K562 (cell line): ENCODE measurements around the gene WSCD2. TPM values are rescaled to one million over a fixed set of nuclear protein-coding genes. Genes with fewer than 3 reads are reported as not detected.

Experiments used
- EGR1 ChIP-seq: fragments of 450-650 bp; conservative IDR thresholded peaks from 2 replicates; pipeline ENCODE4 v1.6.1; 2017; ENCODE audit warnings: mild to moderate bottlenecking
- FOSL1 ChIP-seq: fragments of 200-800 bp; sonication (Bioruptor generic); conservative IDR thresholded peaks from 2 replicates; pipeline ENCODE4 v1.6.1; 2016; ENCODE audit warnings: missing genetic modification characterization, missing compliant biosample characterization
- FOXK2 ChIP-seq, 2 experiments: fragments of 450-650 bp; IDR thresholded peaks in 1 of 2; conservative IDR thresholded peaks in 1 of 2; 2 replicates each; pipeline ENCODE4 v1.6.1; 2016; ENCODE audit warnings: low read depth in 2 of 2, mild to moderate bottlenecking in 1 of 2
- L3MBTL2 ChIP-seq: fragments of 450-650 bp; IDR thresholded peaks from 2 replicates; pipeline ENCODE4 v1.6.1; 2016; ENCODE audit warnings: mild to moderate bottlenecking, moderate library complexity
- NCOA1 ChIP-seq: fragments of 450-650 bp; IDR thresholded peaks from 2 replicates; pipeline ENCODE4 v1.6.1; 2016; ENCODE audit warnings: low read depth
- RBM25 ChIP-seq: fragments of 200-400 bp; formaldehyde crosslinking; IDR thresholded peaks from 2 replicates; pipeline ENCODE4 v1.6.1; 2018; ENCODE audit warnings: low read length, low read depth, moderate library complexity; ENCODE audit not compliant: severe bottlenecking
- STAT5A ChIP-seq: IDR thresholded peaks from 2 replicates; pipeline ENCODE4 v1.6.1; 2012; ENCODE audit warnings: low read length, inconsistent platforms, borderline replicate concordance
- STAT5B ChIP-seq: fragments of 250-450 bp; sonication (Bioruptor Pico); IDR thresholded peaks from 2 replicates; pipeline ENCODE4 v1.8.0; 2021; ENCODE audit warnings: mild to moderate bottlenecking, inconsistent platforms
- THRAP3 ChIP-seq: fragments of 450-650 bp; IDR thresholded peaks from 2 replicates; pipeline ENCODE4 v1.6.1; 2016; ENCODE audit warnings: mild to moderate bottlenecking, inconsistent platforms, borderline replicate concordance
- ZNF12 ChIP-seq: sonication (generic); formaldehyde crosslinking; IDR thresholded peaks from 2 replicates; pipeline ENCODE4 v1.4.0; 2020; ENCODE audit warnings: mild to moderate bottlenecking, missing genetic modification reagents
- ZNF644 ChIP-seq: fragments of 200-800 bp; sonication (Bioruptor generic); IDR thresholded peaks from 2 replicates; pipeline ENCODE4 v1.6.1; 2016; ENCODE audit warnings: low read depth, missing genetic modification characterization, missing compliant biosample characterization
- polyA plus RNA-seq, 8 experiments: library from polyadenylated mRNA; depleted of rRNA in 4 of 8; stranded (reverse) in 5 of 8; unstranded in 3 of 8; fragments of >200 nt; fragmentation: Nextera tagmentation in 2 of 8; fragmentation: Illumina TruSeq in 1 of 8; extraction: Ambion mirVana in 2 of 8; extraction: Trizol in 1 of 8; gene quantifications; 2 replicates each; pipeline versions ENCODE4 v1.2.1 to v1.2.3, GENCODE V29; 2011 to 2014; ENCODE audit warnings: inconsistent platforms in 1 of 8, missing spikeins in 1 of 8
- total RNA-seq, 7 experiments: library from RNA; depleted of rRNA in 6 of 7; stranded (reverse); fragments of >200 nt in 6 of 7; fragmentation: Illumina TruSeq in 2 of 7; extraction: Trizol in 2 of 7; gene quantifications; 2 replicates each; pipeline versions ENCODE4 v1.2.1 to v1.2.3, GENCODE V29; 2011 to 2021; ENCODE audit warnings: low replicate concordance in 1 of 7
- TF ChIP-seq, protein P1 (sequence below), 3 experiments: IDR thresholded peaks in 2 of 3; conservative IDR thresholded peaks in 1 of 3; 2 replicates each; pipeline ENCODE4 v1.5.1; 2011 to 2012; ENCODE audit warnings: low read length in 3 of 3, mild to moderate bottlenecking in 3 of 3, control low read depth in 2 of 3, improper control_type of control experiment in 1 of 3, inconsistent platforms in 1 of 3, low read depth in 1 of 3, mixed read lengths in 1 of 3, moderate library complexity in 1 of 3; ENCODE audit not compliant: insufficient read depth in 2 of 3
- TF ChIP-seq, protein P2 (sequence below): IDR thresholded peaks from 2 replicates; pipeline ENCODE4 v1.6.1; 2012; ENCODE audit warnings: low read depth, low read length, improper control_type of control experiment, borderline replicate concordance
- TF ChIP-seq, protein P3 (sequence below), 2 experiments: fragments of 450-650 bp; IDR thresholded peaks; 2 replicates each; pipeline ENCODE4 v1.6.1; 2016; ENCODE audit warnings: mild to moderate bottlenecking in 2 of 2, borderline replicate concordance in 1 of 2, low read depth in 1 of 2, moderate library complexity in 1 of 2
- TF ChIP-seq, protein P4 (sequence below): fragments of 450-650 bp; IDR thresholded peaks from 2 replicates; pipeline ENCODE4 v1.6.1; 2016; ENCODE audit warnings: antibody characterized with exemption

The WSCD2 gene
- total and polyA plus RNA-seq, 9 of the 15 experiments (the other 6 are each of a cell fraction or from before 2014, with no cell fraction given): 0.72 to 14.1 (median 4.0) TPM

DNA sequence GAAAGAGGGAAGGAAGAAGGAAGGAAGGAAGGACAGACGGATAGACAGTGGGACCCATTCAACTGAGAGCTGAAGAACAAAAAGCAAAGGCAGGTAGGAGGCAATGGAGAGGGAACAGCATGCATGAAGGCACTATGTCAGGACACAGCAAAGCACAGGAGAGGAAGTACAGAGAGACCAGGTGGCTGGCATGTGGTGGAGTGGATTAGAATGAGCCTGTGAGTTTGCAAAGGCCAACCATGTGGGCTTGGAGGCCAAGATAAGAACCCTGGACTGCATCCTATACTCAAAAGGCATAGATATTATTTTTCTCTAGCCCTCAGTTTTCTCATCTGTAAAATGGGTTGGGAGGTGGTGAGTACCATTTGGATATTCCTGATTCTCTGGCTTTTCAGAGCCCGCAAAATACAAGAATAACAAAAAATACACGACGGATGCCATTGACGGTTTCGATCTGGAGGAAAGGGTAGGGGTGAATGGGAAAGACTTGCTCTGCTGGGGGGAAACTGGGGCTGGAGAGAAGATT, 102.9 kb downstream of the WSCD2 start (continued):
- TF ChIP-seq, protein P1, sequence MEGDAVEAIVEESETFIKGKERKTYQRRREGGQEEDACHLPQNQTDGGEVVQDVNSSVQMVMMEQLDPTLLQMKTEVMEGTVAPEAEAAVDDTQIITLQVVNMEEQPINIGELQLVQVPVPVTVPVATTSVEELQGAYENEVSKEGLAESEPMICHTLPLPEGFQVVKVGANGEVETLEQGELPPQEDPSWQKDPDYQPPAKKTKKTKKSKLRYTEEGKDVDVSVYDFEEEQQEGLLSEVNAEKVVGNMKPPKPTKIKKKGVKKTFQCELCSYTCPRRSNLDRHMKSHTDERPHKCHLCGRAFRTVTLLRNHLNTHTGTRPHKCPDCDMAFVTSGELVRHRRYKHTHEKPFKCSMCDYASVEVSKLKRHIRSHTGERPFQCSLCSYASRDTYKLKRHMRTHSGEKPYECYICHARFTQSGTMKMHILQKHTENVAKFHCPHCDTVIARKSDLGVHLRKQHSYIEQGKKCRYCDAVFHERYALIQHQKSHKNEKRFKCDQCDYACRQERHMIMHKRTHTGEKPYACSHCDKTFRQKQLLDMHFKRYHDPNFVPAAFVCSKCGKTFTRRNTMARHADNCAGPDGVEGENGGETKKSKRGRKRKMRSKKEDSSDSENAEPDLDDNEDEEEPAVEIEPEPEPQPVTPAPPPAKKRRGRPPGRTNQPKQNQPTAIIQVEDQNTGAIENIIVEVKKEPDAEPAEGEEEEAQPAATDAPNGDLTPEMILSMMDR (IDR thresholded peaks at IDR 0.05 in 2 of 3, conservative IDR thresholded peaks at IDR 0.05 in 1 of 3; ENCODE audit: insufficient read depth in 2 of 3, low read depth in 1 of 3, low read length in 3 of 3): no peak
- TF ChIP-seq FOXK2 (conservative IDR thresholded peaks at IDR 0.05 in 1 of 2, IDR thresholded peaks at IDR 0.05 in 1 of 2; ENCODE audit: low read depth in 2 of 2): no peak
- TF ChIP-seq ZNF12 (CRISPR knock-in tag): no peak
- no peak for TF ChIP-seq FOSL1 (tag)
- TF ChIP-seq, protein P2, sequence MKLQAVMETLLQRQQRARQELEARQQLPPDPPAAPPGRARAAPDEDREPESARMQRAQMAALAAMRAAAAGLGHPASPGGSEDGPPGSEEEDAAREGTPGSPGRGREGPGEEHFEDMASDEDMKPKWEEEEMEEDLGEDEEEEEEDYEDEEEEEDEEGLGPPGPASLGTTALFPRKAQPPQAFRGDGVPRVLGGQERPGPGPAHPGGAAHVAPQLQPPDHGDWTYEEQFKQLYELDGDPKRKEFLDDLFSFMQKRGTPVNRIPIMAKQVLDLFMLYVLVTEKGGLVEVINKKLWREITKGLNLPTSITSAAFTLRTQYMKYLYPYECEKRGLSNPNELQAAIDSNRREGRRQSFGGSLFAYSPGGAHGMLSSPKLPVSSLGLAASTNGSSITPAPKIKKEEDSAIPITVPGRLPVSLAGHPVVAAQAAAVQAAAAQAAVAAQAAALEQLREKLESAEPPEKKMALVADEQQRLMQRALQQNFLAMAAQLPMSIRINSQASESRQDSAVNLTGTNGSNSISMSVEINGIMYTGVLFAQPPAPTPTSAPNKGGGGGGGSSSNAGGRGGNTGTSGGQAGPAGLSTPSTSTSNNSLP: no peak
- TF ChIP-seq EGR1: no peak
- TF ChIP-seq, protein P3, sequence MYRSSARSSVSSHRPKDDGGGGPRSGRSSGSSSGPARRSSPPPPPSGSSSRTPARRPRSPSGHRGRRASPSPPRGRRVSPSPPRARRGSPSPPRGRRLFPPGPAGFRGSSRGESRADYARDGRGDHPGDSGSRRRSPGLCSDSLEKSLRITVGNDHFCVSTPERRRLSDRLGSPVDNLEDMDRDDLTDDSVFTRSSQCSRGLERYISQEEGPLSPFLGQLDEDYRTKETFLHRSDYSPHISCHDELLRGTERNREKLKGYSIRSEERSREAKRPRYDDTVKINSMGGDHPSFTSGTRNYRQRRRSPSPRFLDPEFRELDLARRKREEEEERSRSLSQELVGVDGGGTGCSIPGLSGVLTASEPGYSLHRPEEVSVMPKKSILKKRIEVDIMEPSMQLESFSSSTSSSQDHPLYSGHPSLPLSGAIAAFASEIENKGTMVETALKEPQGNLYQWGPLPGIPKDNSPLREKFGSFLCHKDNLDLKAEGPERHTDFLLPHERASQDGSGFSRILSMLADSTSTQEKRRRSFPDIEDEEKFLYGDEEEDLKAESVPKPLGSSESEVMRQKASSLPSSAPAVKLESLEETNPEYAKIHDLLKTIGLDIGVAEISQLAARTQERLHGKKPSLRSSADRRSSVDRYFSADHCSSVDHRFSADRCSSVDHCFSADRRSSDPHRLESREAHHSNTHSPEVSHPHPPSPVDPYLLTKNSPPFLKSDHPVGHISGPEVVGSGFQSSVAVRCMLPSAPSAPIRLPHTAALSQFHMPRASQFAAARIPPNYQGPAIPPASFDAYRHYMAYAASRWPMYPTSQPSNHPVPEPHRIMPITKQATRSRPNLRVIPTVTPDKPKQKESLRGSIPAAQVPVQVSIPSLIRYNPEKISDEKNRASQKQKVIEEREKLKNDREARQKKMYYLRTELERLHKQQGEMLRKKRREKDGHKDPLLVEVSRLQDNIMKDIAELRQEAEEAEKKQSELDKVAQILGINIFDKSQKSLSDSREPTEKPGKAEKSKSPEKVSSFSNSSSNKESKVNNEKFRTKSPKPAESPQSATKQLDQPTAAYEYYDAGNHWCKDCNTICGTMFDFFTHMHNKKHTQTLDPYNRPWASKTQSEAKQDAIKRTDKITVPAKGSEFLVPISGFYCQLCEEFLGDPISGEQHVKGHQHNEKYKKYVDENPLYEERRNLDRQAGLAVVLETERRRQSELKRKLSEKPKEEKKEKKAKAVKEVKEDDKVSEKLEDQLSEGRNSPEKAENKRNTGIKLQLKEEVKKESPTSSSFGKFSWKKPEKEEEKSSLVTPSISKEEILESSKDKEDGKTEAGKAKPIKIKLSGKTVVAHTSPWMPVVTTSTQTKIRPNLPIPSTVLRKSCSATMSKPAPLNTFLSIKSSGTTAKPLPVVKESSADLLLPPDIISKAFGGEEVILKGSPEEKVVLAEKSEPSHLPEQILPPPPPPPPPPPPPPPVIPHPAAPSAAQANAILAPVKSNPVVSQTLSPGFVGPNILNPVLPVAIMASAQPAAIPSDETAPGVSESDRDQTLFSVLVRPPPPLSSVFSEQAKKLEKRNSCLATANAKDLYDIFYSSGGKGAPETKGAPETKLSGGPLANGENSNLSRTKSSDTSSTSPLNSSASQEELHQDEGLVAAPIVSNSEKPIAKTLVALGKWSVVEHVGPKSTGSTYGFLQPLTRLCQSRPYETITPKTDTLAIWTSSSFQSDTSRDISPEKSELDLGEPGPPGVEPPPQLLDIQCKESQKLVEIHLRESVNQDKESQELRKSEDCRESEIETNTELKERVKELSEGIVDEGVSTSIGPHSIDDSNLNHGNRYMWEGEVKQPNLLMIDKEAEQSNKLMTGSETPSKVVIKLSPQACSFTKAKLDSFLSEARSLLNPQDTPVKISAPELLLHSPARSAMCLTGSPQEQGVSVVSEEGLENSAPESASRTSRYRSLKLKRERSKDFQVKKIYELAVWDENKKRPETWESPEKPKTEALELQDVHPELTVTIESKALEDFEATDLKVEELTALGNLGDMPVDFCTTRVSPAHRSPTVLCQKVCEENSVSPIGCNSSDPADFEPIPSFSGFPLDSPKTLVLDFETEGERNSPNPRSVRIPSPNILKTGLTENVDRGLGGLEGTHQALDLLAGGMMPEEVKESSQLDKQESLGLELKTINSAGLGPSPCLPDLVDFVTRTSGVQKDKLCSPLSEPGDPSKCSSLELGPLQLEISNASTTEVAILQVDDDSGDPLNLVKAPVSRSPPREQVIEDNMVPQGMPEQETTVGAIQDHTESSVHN (IDR thresholded peaks at IDR 0.05; ENCODE audit: borderline replicate concordance in 1 of 2, low read depth in 1 of 2): no peak
- TF ChIP-seq, protein P4, sequence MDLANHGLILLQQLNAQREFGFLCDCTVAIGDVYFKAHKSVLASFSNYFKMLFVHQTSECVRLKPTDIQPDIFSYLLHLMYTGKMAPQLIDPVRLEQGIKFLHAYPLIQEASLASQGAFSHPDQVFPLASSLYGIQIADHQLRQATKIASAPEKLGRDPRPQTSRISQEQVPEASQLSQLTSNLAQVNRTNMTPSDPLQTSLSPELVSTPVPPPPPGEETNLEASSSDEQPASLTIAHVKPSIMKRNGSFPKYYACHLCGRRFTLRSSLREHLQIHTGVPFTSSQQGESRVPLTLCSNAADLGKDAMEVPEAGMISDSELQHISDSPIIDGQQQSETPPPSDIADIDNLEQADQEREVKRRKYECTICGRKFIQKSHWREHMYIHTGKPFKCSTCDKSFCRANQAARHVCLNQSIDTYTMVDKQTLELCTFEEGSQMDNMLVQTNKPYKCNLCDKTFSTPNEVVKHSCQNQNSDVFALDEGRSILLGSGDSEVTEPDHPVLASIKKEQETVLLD: no peak
- peak; percentile 85 for TF ChIP-seq RBM25
- TF ChIP-seq THRAP3: no peak
- no peak for TF ChIP-seq NCOA1
- no peak for TF ChIP-seq STAT5B
- TF ChIP-seq L3MBTL2: no peak
- no peak for TF ChIP-seq ZNF644 (tag)
- TF ChIP-seq STAT5A: no peak
